GM23338 (cell line): Measurements from ENCODE around the gene IL11.

Source experiments
- CREB1 ChIP-seq: fragments of 250-450 bp; sonication (Bioruptor Pico); IDR thresholded peaks from 2 replicates; pipeline ENCODE4 v1.5.0; 2020; ENCODE audit warnings: low read depth, mild to moderate bottlenecking, moderate library complexity
- EZH2 ChIP-seq: fragments of 200-600 bp; sonication (generic); IDR thresholded peaks from one replicate; pipeline ENCODE4 v1.8.0; 2017; ENCODE audit warnings: antibody characterized with exemption, mild to moderate bottlenecking, low read depth; ENCODE audit not compliant: unreplicated experiment
- EZH2phosphoT487 ChIP-seq: fragments of 200-600 bp; sonication (generic); IDR thresholded peaks from one replicate; pipeline ENCODE4 v1.8.1; 2018; ENCODE audit warnings: antibody characterized with exemption; ENCODE audit not compliant: unreplicated experiment
- JUNB ChIP-seq: IDR thresholded peaks from one replicate; pipeline ENCODE4 v1.6.1; 2016; ENCODE audit warnings: antibody characterized with exemption; ENCODE audit not compliant: unreplicated experiment
- POLR2AphosphoS5 ChIP-seq: IDR thresholded peaks from 2 replicates; pipeline ENCODE4 v1.6.1; 2016; ENCODE audit warnings: antibody characterized with exemption, low read depth
- STAT1 ChIP-seq: IDR thresholded peaks from one replicate; pipeline ENCODE4 v1.6.1; 2016; ENCODE audit warnings: antibody characterized with exemption; ENCODE audit not compliant: unreplicated experiment
- ZNF114 ChIP-seq: fragments of 250-450 bp; sonication (Bioruptor Pico); IDR thresholded peaks from 2 replicates; pipeline ENCODE4 v1.5.0; 2020; ENCODE audit warnings: mild to moderate bottlenecking, moderate library complexity
- TF ChIP-seq, protein P1 (sequence below): IDR thresholded peaks from one replicate; pipeline ENCODE4 v1.6.1; 2018; ENCODE audit warnings: antibody characterized with exemption; ENCODE audit not compliant: unreplicated experiment
- TF ChIP-seq, protein P2 (sequence below), 2 experiments: fragments of 200-600 bp in 1 of 2; sonication (generic) in 1 of 2; conservative IDR thresholded peaks; 2 replicates each; pipeline versions ENCODE4 v1.5.1 to v1.6.1; 2016 to 2017; ENCODE audit warnings: antibody characterized with exemption in 2 of 2, low read depth in 2 of 2, mild to moderate bottlenecking in 2 of 2, moderate library complexity in 1 of 2
- TF ChIP-seq, protein P3 (sequence below): IDR thresholded peaks from 2 replicates; pipeline ENCODE4 v1.6.1; 2016; ENCODE audit warnings: antibody characterized with exemption

DNA sequence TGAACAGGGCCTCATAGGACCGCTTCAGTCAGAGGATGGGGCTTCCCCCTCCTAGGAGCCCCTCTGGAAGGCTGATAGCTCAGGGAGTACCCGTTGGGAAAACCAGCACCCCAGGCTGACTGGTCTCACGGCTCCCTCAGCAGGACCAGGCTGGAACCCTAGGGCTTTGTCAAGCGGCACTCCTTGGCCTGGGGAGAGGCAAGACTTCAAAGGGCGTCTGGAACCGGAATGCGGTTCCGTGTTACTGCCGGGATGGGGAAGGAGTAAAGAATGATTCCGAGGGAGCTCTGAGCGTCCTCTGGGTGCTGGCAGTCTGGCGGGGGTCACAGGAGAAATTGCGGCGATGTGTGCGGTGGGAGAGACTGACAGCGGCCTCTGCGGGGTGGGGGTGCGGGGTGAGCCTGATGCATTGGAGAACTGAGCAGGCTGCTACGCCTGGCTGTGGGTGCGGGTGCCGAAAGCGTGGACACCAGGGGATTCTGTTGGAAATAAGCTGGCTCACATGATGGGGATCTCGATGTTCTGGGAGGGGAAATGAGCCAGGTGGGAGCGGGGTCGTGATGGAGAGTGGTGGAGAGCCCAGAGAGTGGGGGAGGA lies 17.6 kb downstream of the IL11 start:
- no peak for TF ChIP-seq POLR2AphosphoS5
- TF ChIP-seq, protein P1, sequence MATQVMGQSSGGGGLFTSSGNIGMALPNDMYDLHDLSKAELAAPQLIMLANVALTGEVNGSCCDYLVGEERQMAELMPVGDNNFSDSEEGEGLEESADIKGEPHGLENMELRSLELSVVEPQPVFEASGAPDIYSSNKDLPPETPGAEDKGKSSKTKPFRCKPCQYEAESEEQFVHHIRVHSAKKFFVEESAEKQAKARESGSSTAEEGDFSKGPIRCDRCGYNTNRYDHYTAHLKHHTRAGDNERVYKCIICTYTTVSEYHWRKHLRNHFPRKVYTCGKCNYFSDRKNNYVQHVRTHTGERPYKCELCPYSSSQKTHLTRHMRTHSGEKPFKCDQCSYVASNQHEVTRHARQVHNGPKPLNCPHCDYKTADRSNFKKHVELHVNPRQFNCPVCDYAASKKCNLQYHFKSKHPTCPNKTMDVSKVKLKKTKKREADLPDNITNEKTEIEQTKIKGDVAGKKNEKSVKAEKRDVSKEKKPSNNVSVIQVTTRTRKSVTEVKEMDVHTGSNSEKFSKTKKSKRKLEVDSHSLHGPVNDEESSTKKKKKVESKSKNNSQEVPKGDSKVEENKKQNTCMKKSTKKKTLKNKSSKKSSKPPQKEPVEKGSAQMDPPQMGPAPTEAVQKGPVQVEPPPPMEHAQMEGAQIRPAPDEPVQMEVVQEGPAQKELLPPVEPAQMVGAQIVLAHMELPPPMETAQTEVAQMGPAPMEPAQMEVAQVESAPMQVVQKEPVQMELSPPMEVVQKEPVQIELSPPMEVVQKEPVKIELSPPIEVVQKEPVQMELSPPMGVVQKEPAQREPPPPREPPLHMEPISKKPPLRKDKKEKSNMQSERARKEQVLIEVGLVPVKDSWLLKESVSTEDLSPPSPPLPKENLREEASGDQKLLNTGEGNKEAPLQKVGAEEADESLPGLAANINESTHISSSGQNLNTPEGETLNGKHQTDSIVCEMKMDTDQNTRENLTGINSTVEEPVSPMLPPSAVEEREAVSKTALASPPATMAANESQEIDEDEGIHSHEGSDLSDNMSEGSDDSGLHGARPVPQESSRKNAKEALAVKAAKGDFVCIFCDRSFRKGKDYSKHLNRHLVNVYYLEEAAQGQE, result no peak
- TF ChIP-seq, protein P2, sequence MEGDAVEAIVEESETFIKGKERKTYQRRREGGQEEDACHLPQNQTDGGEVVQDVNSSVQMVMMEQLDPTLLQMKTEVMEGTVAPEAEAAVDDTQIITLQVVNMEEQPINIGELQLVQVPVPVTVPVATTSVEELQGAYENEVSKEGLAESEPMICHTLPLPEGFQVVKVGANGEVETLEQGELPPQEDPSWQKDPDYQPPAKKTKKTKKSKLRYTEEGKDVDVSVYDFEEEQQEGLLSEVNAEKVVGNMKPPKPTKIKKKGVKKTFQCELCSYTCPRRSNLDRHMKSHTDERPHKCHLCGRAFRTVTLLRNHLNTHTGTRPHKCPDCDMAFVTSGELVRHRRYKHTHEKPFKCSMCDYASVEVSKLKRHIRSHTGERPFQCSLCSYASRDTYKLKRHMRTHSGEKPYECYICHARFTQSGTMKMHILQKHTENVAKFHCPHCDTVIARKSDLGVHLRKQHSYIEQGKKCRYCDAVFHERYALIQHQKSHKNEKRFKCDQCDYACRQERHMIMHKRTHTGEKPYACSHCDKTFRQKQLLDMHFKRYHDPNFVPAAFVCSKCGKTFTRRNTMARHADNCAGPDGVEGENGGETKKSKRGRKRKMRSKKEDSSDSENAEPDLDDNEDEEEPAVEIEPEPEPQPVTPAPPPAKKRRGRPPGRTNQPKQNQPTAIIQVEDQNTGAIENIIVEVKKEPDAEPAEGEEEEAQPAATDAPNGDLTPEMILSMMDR (conservative IDR thresholded peaks at IDR 0.05; ENCODE audit: low read depth in 2 of 2), result no peak
- TF ChIP-seq EZH2phosphoT487, result no peak
- TF ChIP-seq ZNF114 (CRISPR knock-in tag), result no peak
- no peak for TF ChIP-seq JUNB
- TF ChIP-seq CREB1 (CRISPR knock-in tag), result no peak
- no peak for TF ChIP-seq EZH2
- no peak for TF ChIP-seq STAT1
- TF ChIP-seq, protein P3, sequence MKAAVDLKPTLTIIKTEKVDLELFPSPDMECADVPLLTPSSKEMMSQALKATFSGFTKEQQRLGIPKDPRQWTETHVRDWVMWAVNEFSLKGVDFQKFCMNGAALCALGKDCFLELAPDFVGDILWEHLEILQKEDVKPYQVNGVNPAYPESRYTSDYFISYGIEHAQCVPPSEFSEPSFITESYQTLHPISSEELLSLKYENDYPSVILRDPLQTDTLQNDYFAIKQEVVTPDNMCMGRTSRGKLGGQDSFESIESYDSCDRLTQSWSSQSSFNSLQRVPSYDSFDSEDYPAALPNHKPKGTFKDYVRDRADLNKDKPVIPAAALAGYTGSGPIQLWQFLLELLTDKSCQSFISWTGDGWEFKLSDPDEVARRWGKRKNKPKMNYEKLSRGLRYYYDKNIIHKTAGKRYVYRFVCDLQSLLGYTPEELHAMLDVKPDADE, result no peak
